ENCODE measurements around the gene MYT1.
"Not testable (repeated sequence)": the region's sequence is repeated elsewhere in the genome, so short reads cannot be mapped to it uniquely, and the experiment has no call there.

The MYT1 gene

GRCh38 chr20:64276817-64277216 lies 112.6 kb downstream of the MYT1 start:
- DNase-seq (ENCODE audit: low spot score) = no peak

GRCh38 chr20:64277571-64278316 lies 113.5 kb downstream of the MYT1 start:
- no peak for DNase-seq (ENCODE audit: low spot score)

- DNase-seq (ENCODE audit: low spot score) = no peak
Measured at GRCh38 chr20:64278317-64278681, 114.0 kb downstream of the MYT1 start.

DNA sequence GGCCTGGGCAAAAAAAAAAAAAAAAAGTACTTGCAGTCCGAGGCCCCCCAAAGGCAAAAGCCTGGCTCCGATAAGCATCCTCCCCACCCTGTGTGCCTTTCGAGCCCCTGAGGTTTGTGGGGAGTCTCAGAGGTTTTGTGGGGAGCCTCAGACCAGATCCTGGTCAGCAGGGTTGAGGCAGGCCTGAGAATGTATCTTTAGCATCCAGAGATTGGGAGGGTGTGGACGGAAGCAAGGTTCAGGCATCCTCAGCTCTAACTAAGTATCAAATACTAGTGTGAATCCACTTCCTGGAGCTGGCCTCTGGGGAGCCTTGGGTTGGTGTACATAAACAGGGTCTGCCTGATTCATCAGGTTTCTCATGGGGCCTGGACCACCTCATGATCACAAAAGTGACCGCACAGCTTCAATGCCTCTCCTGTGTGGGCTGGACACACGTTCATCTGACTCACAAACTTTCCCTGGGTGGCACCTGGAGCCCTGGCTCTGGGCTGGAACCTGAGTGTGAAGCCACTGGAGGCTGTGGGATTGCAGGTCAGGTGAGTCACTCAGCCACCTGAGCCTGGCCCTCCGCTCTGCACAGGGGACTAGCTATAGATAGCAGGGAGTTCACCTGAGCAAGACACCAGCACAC lies 115.7 kb downstream of the MYT1 start:
- no peak for DNase-seq (ENCODE audit: low spot score)

DNA sequence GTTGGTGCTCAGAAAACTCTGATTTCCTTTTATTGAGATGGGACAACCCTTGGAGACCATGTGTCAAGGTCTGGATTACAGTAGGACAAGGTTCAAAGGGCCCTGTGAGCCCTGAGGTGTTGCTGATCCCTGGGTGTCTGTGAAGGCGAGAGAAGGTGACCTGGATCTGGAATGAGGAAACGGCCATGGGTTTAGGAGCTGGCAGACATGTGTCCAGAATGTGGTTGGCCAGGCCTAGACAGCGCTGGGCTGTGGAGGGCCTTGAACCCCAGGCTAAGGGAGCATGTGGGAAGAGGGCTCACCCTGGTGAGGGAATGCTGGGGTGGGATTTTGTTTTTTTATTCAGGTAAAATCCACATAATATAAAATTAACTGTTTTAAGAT lies 116.2 kb downstream of the MYT1 start:
- no peak for DNase-seq (ENCODE audit: low spot score)

DNA sequence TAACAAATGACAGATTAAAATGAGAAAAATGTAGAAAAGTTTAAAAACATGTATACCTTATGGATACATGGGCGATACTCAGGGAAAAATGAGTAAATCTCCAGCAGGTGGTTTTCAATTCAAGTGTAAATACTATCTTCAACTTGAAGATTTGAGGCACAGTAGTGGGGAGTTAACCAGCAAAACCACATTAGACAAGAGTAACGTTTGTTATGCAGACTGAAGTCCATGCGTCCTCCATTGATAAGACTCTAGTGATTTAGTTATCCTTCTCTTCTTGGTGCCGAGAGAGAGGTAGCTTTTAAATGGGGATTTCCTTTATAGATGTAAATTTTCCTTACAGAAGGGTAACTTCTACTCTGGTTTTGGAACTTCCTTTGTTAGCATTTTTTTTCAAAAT lies 119.4 kb downstream of the MYT1 start:
- no peak for DNase-seq (ENCODE audit: low spot score)

DNA sequence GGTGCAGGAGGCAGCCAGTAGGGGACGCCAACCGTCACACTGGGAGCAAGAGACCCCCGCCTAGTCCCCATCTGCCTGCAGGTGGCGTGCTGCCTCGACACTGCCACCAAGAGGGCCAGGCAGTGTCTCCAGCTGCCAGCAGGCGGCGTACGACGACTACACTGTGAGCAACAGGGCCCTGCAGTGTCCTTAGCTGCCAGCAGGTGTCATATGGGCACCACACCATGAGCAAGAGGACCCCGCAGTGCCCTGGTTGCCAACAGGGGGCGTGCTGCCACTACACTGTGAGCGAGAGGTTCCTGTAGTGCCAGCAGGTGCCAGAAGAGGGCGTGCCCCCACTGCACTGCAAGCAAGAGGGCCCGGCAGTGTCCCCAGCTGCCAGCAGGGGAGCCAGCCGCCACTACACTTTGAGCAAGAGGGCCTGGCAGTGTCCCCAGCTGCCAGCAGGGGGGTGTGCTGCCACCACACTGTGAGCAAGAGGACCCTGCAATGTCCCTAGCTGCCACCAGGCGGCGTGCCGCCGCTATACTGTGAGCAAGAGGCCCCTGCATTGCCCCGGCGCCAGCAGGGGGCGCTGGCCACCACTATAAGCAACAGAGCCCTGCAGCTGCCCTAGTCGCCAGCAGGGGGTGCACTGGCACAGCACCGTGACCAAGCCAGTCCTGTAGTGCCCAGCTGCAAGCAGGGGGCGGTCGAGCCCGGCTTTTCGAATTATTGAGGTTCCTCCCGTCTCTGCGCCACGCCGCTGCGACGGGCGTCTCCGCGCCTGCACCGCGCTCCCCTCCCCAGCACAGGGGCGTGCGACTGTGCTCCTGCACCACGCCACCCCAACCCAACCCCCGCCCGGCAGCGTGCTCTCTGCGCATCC lies 121.6 kb downstream of the MYT1 start:
- peak; percentile 53 for DNase-seq (ENCODE audit: low spot score)

DNA sequence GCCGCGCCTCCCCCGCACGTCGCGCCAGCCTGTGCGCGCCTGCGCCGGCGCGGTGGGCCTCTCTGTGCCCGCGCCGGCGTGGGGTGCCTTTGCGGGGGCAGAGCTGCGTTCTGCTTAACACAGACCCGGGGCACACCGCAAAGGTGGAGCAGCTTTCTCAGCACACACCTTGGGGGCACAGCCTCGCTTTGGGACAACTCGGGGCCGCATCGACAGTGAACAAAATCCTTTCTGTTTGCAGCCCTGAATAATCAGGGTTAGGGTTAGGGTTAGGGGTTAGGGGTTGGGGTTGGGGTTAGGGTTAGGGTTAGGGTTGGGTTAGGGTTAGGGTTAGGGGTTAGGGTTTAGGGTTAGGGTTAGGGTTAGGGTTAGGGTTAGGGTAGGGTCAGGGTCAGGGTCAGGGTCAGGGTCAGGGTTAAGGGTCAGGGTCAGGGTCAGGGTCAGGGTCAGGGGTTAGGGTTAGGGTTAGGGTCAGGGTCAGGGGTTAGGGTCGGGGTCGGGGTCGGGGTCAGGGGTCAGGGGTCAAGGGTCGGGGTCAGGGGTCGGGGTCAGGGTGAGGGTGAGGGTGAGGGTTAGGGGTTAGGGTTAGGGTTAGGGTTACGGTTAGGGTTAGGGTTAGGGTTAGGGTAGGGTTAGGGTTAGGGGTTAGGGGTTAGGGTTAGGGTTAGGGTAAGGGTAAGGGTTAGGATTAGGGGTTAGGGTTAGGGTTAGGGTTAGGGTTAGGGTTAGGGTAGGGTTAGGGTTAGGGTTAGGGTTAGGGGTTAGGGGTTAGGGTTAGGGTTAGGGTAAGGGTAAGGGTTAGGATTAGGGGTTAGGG lies 122.4 kb downstream of the MYT1 start:
- not testable (repeated sequence) for DNase-seq (ENCODE audit: low spot score)

DNA sequence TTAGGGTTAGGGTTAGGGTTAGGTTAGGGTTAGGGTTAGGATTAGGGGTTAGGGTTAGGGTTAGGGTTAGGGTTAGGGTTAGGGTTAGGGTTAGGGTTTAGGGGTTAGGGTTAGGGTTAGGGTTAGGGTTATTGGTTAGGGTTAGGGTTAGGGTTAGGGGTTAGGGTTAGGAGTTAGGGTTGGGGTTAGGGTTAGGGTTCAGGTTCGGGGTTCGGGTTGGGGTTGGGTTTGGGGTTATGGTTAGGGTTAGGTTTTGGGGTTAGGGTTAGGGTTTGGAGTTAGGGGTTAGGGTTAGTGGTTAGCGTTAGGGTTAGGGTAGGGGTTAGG lies 123.0 kb downstream of the MYT1 start:
- not testable (repeated sequence) for DNase-seq (ENCODE audit: low spot score)

Measured in GM03348 (cell line).